Measurements from ENCODE around the gene LHX2. TPM values are rescaled to one million over a fixed set of nuclear protein-coding genes. Genes with fewer than 3 reads are reported as not detected.
A peak's percentile ranks its signal among the peaks of the same experiment; 100 is the strongest.

LHX2 gene
- not detected in 2 replicates for total RNA-seq
- long read RNA-seq: 0 reads

GRCh38 chr9:124011460-124012301 is at the start of gene LHX2:
Gene LHX2, plus strand, starts transcription at chr9:124011768. Its CDS starts 581 bp downstream, at chr9:124012349.
- peak within 1 kb of the TSS; percentile 61 for H3K4me3 Mint-ChIP-seq (ENCODE audit: unreplicated experiment)
- no peaks in the 10 kb centered on the region for H3K9me3 Mint-ChIP-seq (ENCODE audit: unreplicated experiment)
- no peak for TF ChIP-seq CTCF (IDR thresholded peaks at IDR 0.05)
- H3K27me3 Mint-ChIP-seq (ENCODE audit: unreplicated experiment): peaks cover 70% of the 10 kb centered on the region
- H3K27ac Mint-ChIP-seq (ENCODE audit: unreplicated experiment): no peak within 1 kb of the TSS
- H3K36me3 Mint-ChIP-seq (ENCODE audit: unreplicated experiment): no peaks in the 10 kb centered on the region
- H3K4me1 Mint-ChIP-seq (ENCODE audit: unreplicated experiment): peaks cover 28% of the 10 kb centered on the region
- DNase-seq (ENCODE audit: extremely low spot score, unreplicated experiment): no peak

GRCh38 chr9:123964761-123965160 is 46.8 kb upstream of the LHX2 start:
- Mint-ChIP-seq H3K4me3 (ENCODE audit: unreplicated experiment) (no peak overlapping the region), H3K9me3 (ENCODE audit: unreplicated experiment) (no peaks in the 10 kb centered on the region), H3K4me1 (ENCODE audit: unreplicated experiment) (no peaks in the 10 kb centered on the region), H3K27ac (ENCODE audit: unreplicated experiment) (no peak overlapping the region), H3K27me3 (ENCODE audit: unreplicated experiment) (peaks cover 55% of the 10 kb centered on the region), H3K36me3 (ENCODE audit: unreplicated experiment) (no peaks in the 10 kb centered on the region)
- no peak for TF ChIP-seq CTCF (IDR thresholded peaks at IDR 0.05)
- no peak for DNase-seq (ENCODE audit: extremely low spot score, unreplicated experiment)

GRCh38 chr9:123965801-123966686 is 45.5 kb upstream of the LHX2 start:
- H3K9me3 Mint-ChIP-seq (ENCODE audit: unreplicated experiment): no peaks in the 10 kb centered on the region
- no peak overlapping the region for H3K4me3 Mint-ChIP-seq (ENCODE audit: unreplicated experiment)
- H3K36me3 Mint-ChIP-seq (ENCODE audit: unreplicated experiment): no peaks in the 10 kb centered on the region
- no peak for DNase-seq (ENCODE audit: extremely low spot score, unreplicated experiment)
- TF ChIP-seq CTCF (IDR thresholded peaks at IDR 0.05): no peak
- H3K4me1 Mint-ChIP-seq (ENCODE audit: unreplicated experiment): no peaks in the 10 kb centered on the region
- no peak overlapping the region for H3K27ac Mint-ChIP-seq (ENCODE audit: unreplicated experiment)
- H3K27me3 Mint-ChIP-seq (ENCODE audit: unreplicated experiment): peaks cover 48% of the 10 kb centered on the region

- Mint-ChIP-seq H3K27me3 (ENCODE audit: unreplicated experiment) (peaks cover 35% of the 10 kb centered on the region), H3K4me1 (ENCODE audit: unreplicated experiment) (no peaks in the 10 kb centered on the region), H3K4me3 (ENCODE audit: unreplicated experiment) (no peak overlapping the region), H3K27ac (ENCODE audit: unreplicated experiment) (no peak overlapping the region), H3K36me3 (ENCODE audit: unreplicated experiment) (no peaks in the 10 kb centered on the region), H3K9me3 (ENCODE audit: unreplicated experiment) (no peaks in the 10 kb centered on the region)
- DNase-seq (ENCODE audit: extremely low spot score, unreplicated experiment): no peak
- no peak for TF ChIP-seq CTCF (IDR thresholded peaks at IDR 0.05)
Observed at GRCh38 chr9:123967323-123967722, 44.2 kb upstream of the LHX2 start.

GRCh38 chr9:123972618-123973017 is 39.0 kb upstream of the LHX2 start:
- no peak for TF ChIP-seq CTCF (IDR thresholded peaks at IDR 0.05)
- DNase-seq (ENCODE audit: extremely low spot score, unreplicated experiment): no peak
- H3K9me3 Mint-ChIP-seq (ENCODE audit: unreplicated experiment): no peaks in the 10 kb centered on the region

More at GRCh38 chr9:123972618-123973017, 39.0 kb upstream of the LHX2 start:
- peaks cover 15% of the 10 kb centered on the region for H3K27me3 Mint-ChIP-seq (ENCODE audit: unreplicated experiment)
- H3K4me1 Mint-ChIP-seq (ENCODE audit: unreplicated experiment): no peaks in the 10 kb centered on the region
- H3K4me3 Mint-ChIP-seq (ENCODE audit: unreplicated experiment): no peak overlapping the region
- no peak overlapping the region for H3K27ac Mint-ChIP-seq (ENCODE audit: unreplicated experiment)
- H3K36me3 Mint-ChIP-seq (ENCODE audit: unreplicated experiment): no peaks in the 10 kb centered on the region

Data from osteocyte (in vitro differentiated cells).